ENCODE results near the gene SEZ6.
"Not testable (repeated sequence)": the region's sequence is repeated elsewhere in the genome, so short reads cannot be mapped to it uniquely, and the experiment has no call there.

SEZ6 gene

GRCh38 chr17:28935744-28936460 is 69.9 kb downstream of the SEZ6 start:
- DNase-seq (ENCODE audit: low read depth): no peak

- not testable (repeated sequence) for DNase-seq (ENCODE audit: low read depth)
Observed at GRCh38 chr17:28934508-28934907, 71.3 kb downstream of the SEZ6 start.

DNA sequence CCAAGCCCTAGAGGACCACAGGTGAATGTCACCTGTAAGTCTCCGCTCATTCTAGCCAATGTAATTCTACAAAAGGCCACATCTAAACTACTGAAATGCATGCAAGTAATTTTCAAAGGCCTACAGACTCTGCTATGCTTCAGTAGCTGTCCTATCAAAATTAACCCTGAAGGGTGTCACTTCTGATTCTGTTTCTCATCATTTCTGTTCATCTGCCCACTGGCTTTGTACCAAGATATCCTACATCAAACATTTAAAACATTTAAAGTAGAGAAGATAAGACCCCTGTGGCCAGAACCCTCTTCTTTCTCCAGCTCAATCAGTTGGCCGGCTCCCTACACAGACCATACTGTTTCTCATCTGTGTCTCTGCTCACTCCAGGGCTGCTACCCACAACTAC is 76.0 kb downstream of the SEZ6 start:
- no peak for DNase-seq (ENCODE audit: low read depth)

GRCh38 chr17:28928061-28928460 is 77.8 kb downstream of the SEZ6 start:
- no peak for DNase-seq (ENCODE audit: low read depth)

DNA sequence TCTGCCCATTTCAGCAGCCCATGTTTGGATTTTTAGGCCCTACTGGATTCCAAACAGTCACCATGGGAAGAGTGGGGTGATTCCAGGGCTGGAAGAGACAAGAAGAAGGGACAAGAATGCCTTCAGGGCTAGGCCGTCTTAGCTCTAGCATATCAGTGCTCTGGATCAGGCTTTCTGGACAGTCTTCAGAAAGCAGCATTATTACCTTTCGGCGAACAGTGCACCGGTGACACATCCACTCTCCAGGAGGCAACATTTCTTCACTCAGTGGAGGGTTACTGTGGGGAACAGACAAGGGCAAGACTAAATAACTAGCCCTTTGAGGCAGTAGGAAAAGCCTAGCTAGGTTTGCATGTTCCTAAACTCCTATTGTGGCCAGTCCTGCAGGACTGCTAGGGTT is 79.0 kb downstream of the SEZ6 start:
- no peak for DNase-seq (ENCODE audit: low read depth)

DNA sequence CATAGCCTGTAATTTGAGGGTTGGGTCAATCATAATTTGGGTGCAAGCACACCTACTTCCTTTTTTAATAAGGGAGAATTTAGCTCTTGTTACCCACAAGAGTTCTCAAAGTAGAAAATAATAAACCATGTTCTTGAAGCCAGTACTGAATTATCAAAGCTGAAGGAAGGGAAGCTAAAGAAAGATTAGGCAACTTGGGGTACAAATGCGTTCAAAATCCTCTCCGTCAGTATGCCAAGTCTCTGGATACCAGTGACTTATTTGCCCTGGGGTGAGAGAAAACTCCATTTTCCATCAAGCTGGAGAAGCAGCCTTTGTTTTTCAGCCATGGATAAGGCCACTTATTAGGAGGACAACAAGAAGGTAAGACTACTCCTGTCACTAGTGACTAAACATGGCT is 79.5 kb downstream of the SEZ6 start:
- DNase-seq (ENCODE audit: low read depth): no peak

- no peak for DNase-seq (ENCODE audit: low read depth)
Observed at GRCh38 chr17:28925912-28926365, 79.9 kb downstream of the SEZ6 start.

DNA sequence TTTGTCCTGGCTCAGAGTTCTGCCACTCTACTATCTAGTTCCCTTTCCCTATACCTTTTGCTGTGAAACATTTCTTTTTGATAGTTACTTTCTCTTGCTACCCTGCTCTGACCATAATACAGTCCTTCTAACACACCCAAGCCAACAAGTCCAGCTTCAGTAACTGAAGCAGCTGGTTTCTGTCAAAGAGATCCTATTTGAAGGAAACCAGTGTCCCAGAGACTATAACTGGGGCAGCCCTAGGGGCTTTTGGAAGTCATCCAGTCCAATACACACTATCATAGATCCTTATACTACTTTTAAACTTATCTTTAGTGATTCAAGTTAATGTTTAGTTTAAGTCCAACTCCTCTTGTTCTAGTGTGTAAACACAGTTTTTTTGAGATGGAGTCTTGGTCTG is 85.6 kb downstream of the SEZ6 start:
- no peak for DNase-seq (ENCODE audit: low read depth)

DNA sequence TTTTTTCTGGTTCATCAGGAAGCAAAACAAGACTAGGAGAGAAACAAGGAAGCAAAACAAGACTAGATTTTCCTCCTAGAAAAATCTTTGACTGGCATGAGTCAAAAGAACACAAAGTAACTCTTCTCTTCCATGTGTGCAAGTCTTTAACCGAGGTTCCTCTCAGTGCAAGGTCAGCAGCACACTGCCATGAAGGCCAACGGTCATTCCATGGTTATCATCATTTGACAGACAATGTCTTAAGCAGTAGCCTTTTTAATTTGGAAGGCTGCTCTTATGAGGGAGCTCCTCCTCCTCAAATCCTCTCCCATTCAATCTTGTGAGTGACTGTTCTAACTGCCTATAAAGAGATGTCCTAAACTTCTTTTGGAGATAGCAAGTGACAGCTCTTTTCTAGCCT is 87.5 kb downstream of the SEZ6 start:
- DNase-seq (ENCODE audit: low read depth): no peak

DNA sequence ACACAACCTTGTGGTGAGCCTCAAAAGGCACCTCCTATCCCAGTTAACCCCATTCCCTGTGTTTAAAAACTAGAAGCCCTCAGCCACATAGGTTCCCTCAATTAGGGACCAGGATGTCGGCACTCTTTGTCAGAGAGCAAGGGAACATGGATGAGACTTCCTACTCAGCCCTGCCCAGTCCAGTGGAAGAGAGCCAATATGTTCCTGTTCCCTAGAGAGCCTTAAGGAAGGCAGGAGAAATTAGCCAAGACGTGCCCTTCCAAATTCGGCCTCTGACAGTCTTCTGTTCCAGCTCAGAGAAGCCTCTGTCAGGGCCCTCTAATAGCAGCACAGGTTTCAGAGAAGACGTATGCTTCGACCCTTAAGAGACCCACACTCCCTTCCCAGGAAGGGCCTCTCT is 88.4 kb downstream of the SEZ6 start:
- no peak for DNase-seq (ENCODE audit: low read depth)

GRCh38 chr17:28917029-28917428 is 88.8 kb downstream of the SEZ6 start:
- no peak for DNase-seq (ENCODE audit: low read depth)

DNA sequence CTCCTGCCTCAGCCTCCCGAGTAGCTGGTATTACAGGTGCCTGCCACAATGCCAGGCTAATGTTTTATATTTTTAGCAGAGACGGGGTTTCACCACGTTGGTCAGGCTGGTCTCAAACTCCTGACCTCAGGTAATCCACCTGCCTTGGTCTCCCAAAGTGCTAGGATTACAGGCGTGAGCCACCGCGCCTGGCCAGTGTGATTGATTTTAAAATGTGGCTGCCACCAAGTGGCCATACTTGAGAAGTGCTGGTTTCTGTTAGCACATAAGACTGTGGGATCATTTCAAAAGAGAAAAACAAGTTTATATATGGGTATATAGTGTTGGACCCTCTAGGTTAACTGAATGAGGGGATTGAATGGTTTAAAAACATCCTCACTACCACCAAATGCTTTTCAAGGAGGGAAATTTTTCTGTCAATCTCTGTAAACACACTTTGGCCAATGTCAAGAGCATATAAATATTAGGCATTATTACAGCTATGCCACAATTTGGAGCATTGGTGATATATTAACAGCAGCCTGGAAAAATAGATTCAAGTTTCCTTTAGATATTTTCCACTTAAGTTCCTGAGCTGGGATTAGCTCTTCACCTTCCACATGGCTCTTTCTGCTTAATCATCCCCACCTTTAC is 89.4 kb downstream of the SEZ6 start:
- peak; percentile 18 for DNase-seq (ENCODE audit: low read depth)

GRCh38 chr17:28912938-28913333 is 92.9 kb downstream of the SEZ6 start:
- no peak for DNase-seq (ENCODE audit: low read depth)

DNA sequence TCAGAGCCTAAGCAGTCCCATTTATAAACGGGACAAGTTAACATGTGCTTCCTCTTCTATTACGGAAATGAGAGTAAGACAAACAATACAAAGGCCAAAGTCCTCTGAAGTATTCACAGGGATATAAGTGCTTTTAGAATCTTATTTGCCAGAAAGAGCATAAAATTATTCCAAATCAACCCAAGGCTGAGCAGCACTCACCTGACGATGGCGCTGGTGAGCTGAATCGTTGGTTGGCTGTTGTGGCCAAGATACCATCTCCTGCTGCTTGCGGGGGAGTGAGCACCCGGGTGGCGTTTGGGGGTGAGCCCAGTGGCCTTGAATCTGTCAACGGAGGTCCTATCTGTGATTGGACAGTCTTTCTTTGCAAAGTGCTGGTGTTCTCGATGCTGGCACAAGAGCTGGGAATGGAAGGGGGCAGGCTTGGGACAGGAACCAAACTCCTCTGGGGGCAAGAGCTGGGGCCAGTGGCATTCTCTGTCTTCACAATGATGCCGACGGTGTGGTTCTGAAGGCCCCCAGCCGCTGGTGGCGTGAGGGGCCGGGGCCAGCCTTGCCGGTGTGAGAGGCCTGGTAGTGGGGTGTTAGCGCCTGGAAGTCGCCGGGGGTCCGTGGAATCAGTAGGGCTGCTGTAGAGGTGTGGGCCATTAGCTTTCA is 93.4 kb downstream of the SEZ6 start:
- no peak for DNase-seq (ENCODE audit: low read depth)

DNA sequence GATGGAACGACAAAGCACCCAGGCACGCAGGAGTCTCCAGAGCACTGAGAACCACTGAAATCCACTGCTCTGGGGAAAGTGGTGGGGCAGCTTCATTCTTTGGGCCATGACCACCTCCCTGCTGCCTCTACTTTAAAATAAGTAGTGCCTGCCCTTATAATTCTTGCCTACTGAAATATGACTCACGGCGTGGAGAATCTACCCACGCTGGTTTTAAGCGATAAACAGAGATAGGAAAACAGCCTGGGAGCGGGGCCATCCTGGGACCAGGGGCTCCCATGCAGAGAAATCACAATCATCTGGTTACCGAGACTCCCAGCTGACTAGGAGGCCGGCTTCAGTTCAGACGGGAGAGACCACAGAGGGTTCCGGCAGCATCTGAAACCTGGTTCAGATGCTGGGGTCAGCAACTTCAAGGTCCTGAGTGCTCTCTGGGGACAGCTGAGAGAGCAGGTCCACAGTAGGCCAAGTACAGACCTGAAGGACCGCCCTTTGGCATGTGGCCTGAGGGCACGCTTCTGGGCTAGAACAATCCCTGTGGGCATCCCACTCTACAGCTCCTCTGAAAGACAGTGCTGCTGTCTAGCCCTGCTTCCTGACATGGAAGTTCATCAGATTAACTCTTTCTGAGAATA is 94.3 kb downstream of the SEZ6 start:
- DNase-seq (ENCODE audit: low read depth): no peak

- no peak for DNase-seq (ENCODE audit: low read depth)
Observed at GRCh38 chr17:28910534-28910933, 95.3 kb downstream of the SEZ6 start.

- no peak for DNase-seq (ENCODE audit: low read depth)
Observed at GRCh38 chr17:28908640-28909167, 97.1 kb downstream of the SEZ6 start.

DNA sequence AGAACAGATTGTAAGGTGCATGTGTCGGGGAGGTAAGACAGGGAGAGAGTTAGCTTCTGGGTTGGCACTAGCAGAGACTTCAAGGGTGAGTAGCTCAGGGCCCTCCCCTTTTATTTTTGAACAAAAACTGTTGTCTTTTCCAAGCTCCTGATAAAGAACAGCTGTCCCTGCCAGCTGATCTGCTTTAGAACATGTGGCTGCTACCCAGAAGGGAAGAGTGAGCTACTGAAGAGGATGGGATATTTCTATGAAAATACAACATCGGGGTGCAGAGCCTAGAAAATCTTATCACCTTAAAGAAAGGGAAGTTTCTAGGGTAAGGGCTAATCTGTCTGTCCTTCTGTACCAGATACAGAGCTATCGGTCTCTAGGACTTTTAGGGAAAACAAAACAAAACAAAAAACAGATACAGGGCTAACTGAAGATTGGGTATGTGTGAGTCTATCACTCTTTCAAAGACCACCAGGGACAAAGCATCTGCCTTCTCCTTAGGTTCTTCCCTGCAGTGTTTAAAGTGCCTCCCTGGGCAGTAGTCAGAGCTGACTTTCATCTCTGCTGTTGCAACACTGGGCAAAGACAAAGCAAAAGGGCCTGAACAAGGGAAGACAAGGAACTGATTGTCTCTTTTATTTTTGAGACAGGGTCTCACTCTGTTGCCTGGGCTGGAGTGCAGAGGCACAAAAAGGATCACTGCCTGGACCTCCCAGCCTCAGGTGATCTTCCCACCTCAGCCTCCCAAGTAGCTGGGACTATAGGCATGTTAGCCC is 97.9 kb downstream of the SEZ6 start:
- no peak for DNase-seq (ENCODE audit: low read depth)

GRCh38 chr17:28906706-28907438 is 99.0 kb downstream of the SEZ6 start:
- no peak for DNase-seq (ENCODE audit: low read depth)

GRCh38 chr17:28906276-28906675 is 99.6 kb downstream of the SEZ6 start:
- no peak for DNase-seq (ENCODE audit: low read depth)

All from stimulated activated CD8-positive, alpha-beta memory T cell treated with anti-CD3 and anti-CD28 coated beads, Interleukin-15, amount 100 ng/mL, for 1 hour (primary cell).